NT2/D1 (cell line): ENCODE results near the gene MYBPH.

Source experiments
- DNase-seq: peaks from one replicate; pipeline ENCODE4 v3.0.0-alpha.2; 2011; ENCODE audit warnings: low read depth, low spot score
- H3K27me3 ChIP-seq: 2 replicates; pipeline ENCODE4 v1.6.0; 2011; ENCODE audit warnings: mild to moderate bottlenecking; ENCODE audit not compliant: insufficient read length, insufficient read depth
- H3K36me3 ChIP-seq: 2 replicates; pipeline ENCODE4 v1.6.1; 2011; ENCODE audit warnings: mild to moderate bottlenecking, low read length, mixed read lengths; ENCODE audit not compliant: insufficient read depth, insufficient read length
- H3K4me1 ChIP-seq: 2 replicates; pipeline ENCODE4 v1.5.1; 2011; ENCODE audit not compliant: insufficient read depth, insufficient read length
- H3K4me3 ChIP-seq: 2 replicates; pipeline ENCODE4 v1.5.1; 2011; ENCODE audit warnings: low read depth; ENCODE audit not compliant: insufficient read length
- H3K9ac ChIP-seq: 2 replicates; pipeline ENCODE4 v1.6.0; 2011; ENCODE audit warnings: low read depth; ENCODE audit not compliant: insufficient read length
- H3K9me3 ChIP-seq: 2 replicates; pipeline ENCODE4 v1.5.1; 2011; ENCODE audit warnings: mild to moderate bottlenecking, low read length; ENCODE audit not compliant: insufficient read depth
- SUZ12 ChIP-seq: IDR thresholded peaks from 2 replicates; pipeline ENCODE4 v1.6.1; 2011; ENCODE audit not compliant: insufficient read length, insufficient read depth; ENCODE audit errors: extremely low read depth
- YY1 ChIP-seq: IDR thresholded peaks from 2 replicates; pipeline ENCODE4 v1.6.1; 2011; ENCODE audit not compliant: insufficient read length, insufficient read depth
- ZNF274 ChIP-seq: IDR thresholded peaks from 2 replicates; pipeline ENCODE4 v1.6.1; 2011; ENCODE audit warnings: mild to moderate bottlenecking, low read depth, low read length

The MYBPH gene

GRCh38 chr1:203167913-203168200, 7.8 kb downstream of the MYBPH start:
- DNase-seq: no peak
- peaks cover 11% of the 10 kb centered on the region for H3K4me1 ChIP-seq

GRCh38 chr1:203167026-203167912, 8.4 kb downstream of the MYBPH start:
- H3K36me3 ChIP-seq: peaks cover 49% of the 10 kb centered on the region
- no peaks in the 10 kb centered on the region for H3K27me3 ChIP-seq
- H3K9ac ChIP-seq: no peak overlapping the region
- H3K4me1 ChIP-seq: peaks cover 9% of the 10 kb centered on the region
- H3K9me3 ChIP-seq: no peaks in the 10 kb centered on the region
- no peak for TF ChIP-seq ZNF274
- no peak for TF ChIP-seq YY1
- no peak for TF ChIP-seq SUZ12
- no peak for DNase-seq
- H3K4me3 ChIP-seq: no peak overlapping the region

More at GRCh38 chr1:203167913-203168200, 7.8 kb downstream of the MYBPH start:
- no peaks in the 10 kb centered on the region for H3K9me3 ChIP-seq
- H3K36me3 ChIP-seq: peaks cover 44% of the 10 kb centered on the region
- no peaks in the 10 kb centered on the region for H3K27me3 ChIP-seq
- H3K4me3 ChIP-seq: no peak overlapping the region
- TF ChIP-seq ZNF274 (no peak), YY1 (no peak), SUZ12 (no peak)
- H3K9ac ChIP-seq: no peak overlapping the region

- H3K9me3 ChIP-seq: no peaks in the 10 kb centered on the region
- peaks cover 9% of the 10 kb centered on the region for H3K4me1 ChIP-seq
- no peak overlapping the region for H3K9ac ChIP-seq
- H3K36me3 ChIP-seq: peaks cover 51% of the 10 kb centered on the region
- H3K27me3 ChIP-seq: no peaks in the 10 kb centered on the region
- DNase-seq: no peak
- TF ChIP-seq YY1 (no peak), ZNF274 (no peak), SUZ12 (no peak)
- H3K4me3 ChIP-seq: no peak overlapping the region
Observed at GRCh38 chr1:203166192-203166940, 9.3 kb downstream of the MYBPH start.

- Histone ChIP-seq H3K27me3 (no peaks in the 10 kb centered on the region), H3K36me3 (peaks cover 51% of the 10 kb centered on the region), H3K4me3 (no peak overlapping the region), H3K9me3 (no peaks in the 10 kb centered on the region), H3K4me1 (peaks cover 9% of the 10 kb centered on the region), H3K9ac (no peak overlapping the region)
- no peak for TF ChIP-seq SUZ12
- no peak for DNase-seq
Observed at GRCh38 chr1:203165800-203166161, 9.8 kb downstream of the MYBPH start.

- TF ChIP-seq YY1: no peak
- no peak for TF ChIP-seq SUZ12
- TF ChIP-seq ZNF274: no peak
- DNase-seq: no peak
- H3K4me3 ChIP-seq: no peak overlapping the region
- peaks cover 6% of the 10 kb centered on the region for H3K4me1 ChIP-seq
- peaks cover 48% of the 10 kb centered on the region for H3K36me3 ChIP-seq
- H3K27me3 ChIP-seq: no peaks in the 10 kb centered on the region
- H3K9ac ChIP-seq: no peak overlapping the region
- no peaks in the 10 kb centered on the region for H3K9me3 ChIP-seq
Observed at GRCh38 chr1:203165101-203165799, 10.4 kb downstream of the MYBPH start.

GRCh38 chr1:203163891-203164635, 11.6 kb downstream of the MYBPH start:
- no peak overlapping the region for H3K9ac ChIP-seq
- H3K4me1 ChIP-seq: peaks cover 9% of the 10 kb centered on the region
- no peaks in the 10 kb centered on the region for H3K9me3 ChIP-seq
- no peak for DNase-seq
- peaks cover 46% of the 10 kb centered on the region for H3K36me3 ChIP-seq
- no peak overlapping the region for H3K4me3 ChIP-seq
- H3K27me3 ChIP-seq: no peaks in the 10 kb centered on the region
- TF ChIP-seq SUZ12: no peak
- no peak for TF ChIP-seq ZNF274
- no peak for TF ChIP-seq YY1
